A549 (cell line): ENCODE data around the gene BOK.

ENCODE experiments used
- EP300 ChIP-seq, 2 experiments: fragments of >200 bp; sonication (Bioruptor Twin); formaldehyde crosslinking; IDR thresholded peaks; 2 replicates in 1 of 2; 3 replicates in 1 of 2; pipeline ENCODE4 v1.6.1; 2016 to 2017
- HDAC2 ChIP-seq: fragments of 200-600 bp; sonication (generic); IDR thresholded peaks from 2 replicates; pipeline ENCODE4 v1.6.1; 2016
- JUNB ChIP-seq: fragments of >200 bp; sonication (Bioruptor Twin); formaldehyde crosslinking; IDR thresholded peaks from 2 replicates; pipeline ENCODE4 v1.6.1; 2016
- MYC ChIP-seq: IDR thresholded peaks from 2 replicates; pipeline ENCODE4 v1.6.1; 2012; ENCODE audit warnings: mild to moderate bottlenecking, inconsistent platforms, low read length, improper control_type of control experiment, borderline replicate concordance
- POLR2A ChIP-seq: IDR thresholded peaks from 2 replicates; pipeline ENCODE4 v1.6.1; 2012; ENCODE audit warnings: mild to moderate bottlenecking, low read length
- RAD21 ChIP-seq, 2 experiments: fragments of >200 bp in 1 of 2; sonication (Bioruptor Twin) in 1 of 2; formaldehyde crosslinking in 1 of 2; IDR thresholded peaks in 1 of 2; conservative IDR thresholded peaks in 1 of 2; 2 replicates in 1 of 2; 3 replicates in 1 of 2; pipeline ENCODE4 v1.6.1; 2012 to 2018; ENCODE audit warnings: inconsistent platforms in 1 of 2
- TFCP2L1 ChIP-seq: fragments of 250-450 bp; sonication (Bioruptor Pico); IDR thresholded peaks from 2 replicates; pipeline ENCODE4 v1.5.0; 2021; ENCODE audit warnings: mild to moderate bottlenecking
- TF ChIP-seq, protein P1 (sequence below): fragments of >200 bp; sonication (Bioruptor Twin); formaldehyde crosslinking; IDR thresholded peaks from 3 replicates; pipeline ENCODE4 v1.5.1; 2016
- TF ChIP-seq, protein P2 (sequence below): fragments of 450-650 bp; IDR thresholded peaks from 2 replicates; pipeline ENCODE4 v1.6.1; 2014; ENCODE audit warnings: antibody characterized with exemption
- TF ChIP-seq, protein P3 (sequence below): fragments of 200-600 bp; sonication (generic); IDR thresholded peaks from 2 replicates; pipeline ENCODE4 v1.6.1; 2016; ENCODE audit warnings: antibody characterized with exemption, mild to moderate bottlenecking, moderate library complexity
- TF ChIP-seq, protein P4 (sequence below): IDR thresholded peaks from 2 replicates; pipeline ENCODE4 v1.6.1; 2012
- TF ChIP-seq, protein P5 (sequence below): fragments of 250-450 bp; sonication (Bioruptor Pico); IDR thresholded peaks from 2 replicates; pipeline ENCODE4 v1.5.0; 2021; ENCODE audit warnings: mild to moderate bottlenecking, moderate library complexity, borderline replicate concordance

DNA sequence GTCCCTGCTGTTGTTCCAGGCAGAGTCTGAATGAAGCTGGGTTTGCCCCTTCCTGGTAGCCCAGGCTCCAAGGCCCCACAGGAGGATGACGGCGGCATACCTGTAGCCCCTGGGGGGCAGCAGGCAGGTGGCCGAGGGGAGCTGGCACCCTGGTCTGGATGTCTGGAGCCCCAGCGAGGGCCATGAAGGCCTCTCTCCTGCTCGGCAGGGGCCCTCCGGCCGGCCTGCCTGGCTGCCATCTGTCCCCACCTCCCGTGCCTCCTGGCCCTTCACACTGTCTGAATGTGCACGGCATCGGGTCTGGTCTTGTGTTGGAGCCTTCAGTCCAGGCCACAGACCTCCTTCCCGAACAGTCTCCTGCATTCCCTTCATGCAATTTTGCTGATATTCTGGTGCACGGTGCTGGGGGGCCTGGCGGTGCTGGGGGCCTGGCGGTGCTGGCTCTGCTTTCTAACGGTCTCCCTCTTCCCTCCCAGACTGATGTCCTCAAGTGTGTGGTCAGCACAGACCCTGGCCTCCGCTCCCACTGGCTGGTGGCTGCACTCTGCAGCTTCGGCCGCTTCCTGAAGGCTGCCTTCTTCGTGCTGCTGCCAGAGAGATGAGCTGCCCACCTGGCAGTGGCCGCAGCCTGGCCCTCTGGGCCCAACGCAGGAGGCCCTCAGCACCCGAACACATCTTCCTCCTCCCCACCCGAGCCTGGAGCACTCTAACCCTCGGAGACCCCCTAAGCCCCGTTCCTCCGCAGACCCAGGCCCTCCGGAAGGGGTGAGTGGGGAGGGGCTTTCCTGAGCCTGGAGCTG lies 13.5 kb downstream of the BOK start:
- TF ChIP-seq, protein P1, sequence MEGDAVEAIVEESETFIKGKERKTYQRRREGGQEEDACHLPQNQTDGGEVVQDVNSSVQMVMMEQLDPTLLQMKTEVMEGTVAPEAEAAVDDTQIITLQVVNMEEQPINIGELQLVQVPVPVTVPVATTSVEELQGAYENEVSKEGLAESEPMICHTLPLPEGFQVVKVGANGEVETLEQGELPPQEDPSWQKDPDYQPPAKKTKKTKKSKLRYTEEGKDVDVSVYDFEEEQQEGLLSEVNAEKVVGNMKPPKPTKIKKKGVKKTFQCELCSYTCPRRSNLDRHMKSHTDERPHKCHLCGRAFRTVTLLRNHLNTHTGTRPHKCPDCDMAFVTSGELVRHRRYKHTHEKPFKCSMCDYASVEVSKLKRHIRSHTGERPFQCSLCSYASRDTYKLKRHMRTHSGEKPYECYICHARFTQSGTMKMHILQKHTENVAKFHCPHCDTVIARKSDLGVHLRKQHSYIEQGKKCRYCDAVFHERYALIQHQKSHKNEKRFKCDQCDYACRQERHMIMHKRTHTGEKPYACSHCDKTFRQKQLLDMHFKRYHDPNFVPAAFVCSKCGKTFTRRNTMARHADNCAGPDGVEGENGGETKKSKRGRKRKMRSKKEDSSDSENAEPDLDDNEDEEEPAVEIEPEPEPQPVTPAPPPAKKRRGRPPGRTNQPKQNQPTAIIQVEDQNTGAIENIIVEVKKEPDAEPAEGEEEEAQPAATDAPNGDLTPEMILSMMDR: no peak
- TF ChIP-seq TFCP2L1 (CRISPR knock-in tag): no peak
- TF ChIP-seq HDAC2: no peak
- TF ChIP-seq, protein P2, sequence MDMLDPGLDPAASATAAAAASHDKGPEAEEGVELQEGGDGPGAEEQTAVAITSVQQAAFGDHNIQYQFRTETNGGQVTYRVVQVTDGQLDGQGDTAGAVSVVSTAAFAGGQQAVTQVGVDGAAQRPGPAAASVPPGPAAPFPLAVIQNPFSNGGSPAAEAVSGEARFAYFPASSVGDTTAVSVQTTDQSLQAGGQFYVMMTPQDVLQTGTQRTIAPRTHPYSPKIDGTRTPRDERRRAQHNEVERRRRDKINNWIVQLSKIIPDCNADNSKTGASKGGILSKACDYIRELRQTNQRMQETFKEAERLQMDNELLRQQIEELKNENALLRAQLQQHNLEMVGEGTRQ: no peak
- no peak for TF ChIP-seq MYC
- no peak for TF ChIP-seq POLR2A
- TF ChIP-seq EP300 (IDR thresholded peaks at IDR 0.05): no peak
- TF ChIP-seq, protein P3, sequence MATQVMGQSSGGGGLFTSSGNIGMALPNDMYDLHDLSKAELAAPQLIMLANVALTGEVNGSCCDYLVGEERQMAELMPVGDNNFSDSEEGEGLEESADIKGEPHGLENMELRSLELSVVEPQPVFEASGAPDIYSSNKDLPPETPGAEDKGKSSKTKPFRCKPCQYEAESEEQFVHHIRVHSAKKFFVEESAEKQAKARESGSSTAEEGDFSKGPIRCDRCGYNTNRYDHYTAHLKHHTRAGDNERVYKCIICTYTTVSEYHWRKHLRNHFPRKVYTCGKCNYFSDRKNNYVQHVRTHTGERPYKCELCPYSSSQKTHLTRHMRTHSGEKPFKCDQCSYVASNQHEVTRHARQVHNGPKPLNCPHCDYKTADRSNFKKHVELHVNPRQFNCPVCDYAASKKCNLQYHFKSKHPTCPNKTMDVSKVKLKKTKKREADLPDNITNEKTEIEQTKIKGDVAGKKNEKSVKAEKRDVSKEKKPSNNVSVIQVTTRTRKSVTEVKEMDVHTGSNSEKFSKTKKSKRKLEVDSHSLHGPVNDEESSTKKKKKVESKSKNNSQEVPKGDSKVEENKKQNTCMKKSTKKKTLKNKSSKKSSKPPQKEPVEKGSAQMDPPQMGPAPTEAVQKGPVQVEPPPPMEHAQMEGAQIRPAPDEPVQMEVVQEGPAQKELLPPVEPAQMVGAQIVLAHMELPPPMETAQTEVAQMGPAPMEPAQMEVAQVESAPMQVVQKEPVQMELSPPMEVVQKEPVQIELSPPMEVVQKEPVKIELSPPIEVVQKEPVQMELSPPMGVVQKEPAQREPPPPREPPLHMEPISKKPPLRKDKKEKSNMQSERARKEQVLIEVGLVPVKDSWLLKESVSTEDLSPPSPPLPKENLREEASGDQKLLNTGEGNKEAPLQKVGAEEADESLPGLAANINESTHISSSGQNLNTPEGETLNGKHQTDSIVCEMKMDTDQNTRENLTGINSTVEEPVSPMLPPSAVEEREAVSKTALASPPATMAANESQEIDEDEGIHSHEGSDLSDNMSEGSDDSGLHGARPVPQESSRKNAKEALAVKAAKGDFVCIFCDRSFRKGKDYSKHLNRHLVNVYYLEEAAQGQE: no peak
- TF ChIP-seq RAD21 (conservative IDR thresholded peaks at IDR 0.05 in 1 of 2, IDR thresholded peaks at IDR 0.05 in 1 of 2): no peak
- no peak for TF ChIP-seq JUNB
- TF ChIP-seq, protein P4, sequence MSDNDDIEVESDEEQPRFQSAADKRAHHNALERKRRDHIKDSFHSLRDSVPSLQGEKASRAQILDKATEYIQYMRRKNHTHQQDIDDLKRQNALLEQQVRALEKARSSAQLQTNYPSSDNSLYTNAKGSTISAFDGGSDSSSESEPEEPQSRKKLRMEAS: no peak
- TF ChIP-seq, protein P5, sequence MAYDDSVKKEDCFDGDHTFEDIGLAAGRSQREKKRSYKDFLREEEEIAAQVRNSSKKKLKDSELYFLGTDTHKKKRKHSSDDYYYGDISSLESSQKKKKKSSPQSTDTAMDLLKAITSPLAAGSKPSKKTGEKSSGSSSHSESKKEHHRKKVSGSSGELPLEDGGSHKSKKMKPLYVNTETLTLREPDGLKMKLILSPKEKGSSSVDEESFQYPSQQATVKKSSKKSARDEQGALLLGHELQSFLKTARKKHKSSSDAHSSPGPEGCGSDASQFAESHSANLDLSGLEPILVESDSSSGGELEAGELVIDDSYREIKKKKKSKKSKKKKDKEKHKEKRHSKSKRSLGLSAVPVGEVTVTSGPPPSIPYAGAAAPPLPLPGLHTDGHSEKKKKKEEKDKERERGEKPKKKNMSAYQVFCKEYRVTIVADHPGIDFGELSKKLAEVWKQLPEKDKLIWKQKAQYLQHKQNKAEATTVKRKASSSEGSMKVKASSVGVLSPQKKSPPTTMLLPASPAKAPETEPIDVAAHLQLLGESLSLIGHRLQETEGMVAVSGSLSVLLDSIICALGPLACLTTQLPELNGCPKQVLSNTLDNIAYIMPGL (CRISPR knock-in tag): no peak
